HepG2 (cell line): ENCODE results near the gene GGNBP2. TPM values are rescaled to one million over a fixed set of nuclear protein-coding genes. Genes with fewer than 3 reads are reported as not detected.
A peak's percentile ranks its signal among the peaks of the same experiment; 100 is the strongest.

Experiments
- ARID4A ChIP-seq: sonication (generic); formaldehyde crosslinking; IDR thresholded peaks from 2 replicates; pipeline ENCODE4 v1.5.0; 2020; ENCODE audit warnings: mild to moderate bottlenecking, missing genetic modification reagents, borderline replicate concordance
- BCL3 ChIP-seq: sonication (generic); formaldehyde crosslinking; IDR thresholded peaks from 2 replicates; pipeline ENCODE4 v1.5.1; 2020; ENCODE audit warnings: mild to moderate bottlenecking, missing genetic modification reagents, moderate library complexity
- FOSL1 ChIP-seq: sonication (generic); formaldehyde crosslinking; IDR thresholded peaks from 2 replicates; pipeline ENCODE4 v1.9.0; 2021; ENCODE audit warnings: missing genetic modification reagents, borderline replicate concordance
- GPN1 ChIP-seq: sonication (generic); formaldehyde crosslinking; IDR thresholded peaks from 2 replicates; pipeline ENCODE4 v1.5.1; 2020; ENCODE audit warnings: missing genetic modification reagents, borderline replicate concordance
- KDM2A ChIP-seq: sonication (generic); formaldehyde crosslinking; IDR thresholded peaks from 2 replicates; pipeline ENCODE4 v1.4.0; 2020; ENCODE audit warnings: low read depth, missing genetic modification reagents, borderline replicate concordance
- KLF6 ChIP-seq: IDR thresholded peaks from 2 replicates; pipeline ENCODE4 v1.8.0; 2016; ENCODE audit warnings: missing biosample characterization, missing genetic modification reagents
- MXI1 ChIP-seq: IDR thresholded peaks from 3 replicates; pipeline ENCODE4 v1.6.1; 2012; ENCODE audit warnings: low read depth, low read length, inconsistent platforms, borderline replicate concordance
- PHF21A ChIP-seq: sonication (generic); formaldehyde crosslinking; IDR thresholded peaks from 2 replicates; pipeline ENCODE4 v1.5.0; 2020; ENCODE audit warnings: mild to moderate bottlenecking, missing genetic modification reagents
- PLRG1 ChIP-seq: fragments of 450-650 bp; conservative IDR thresholded peaks from 2 replicates; pipeline ENCODE4 v1.6.1; 2016
- POLR2AphosphoS5 ChIP-seq: IDR thresholded peaks from 2 replicates; pipeline ENCODE4 v1.6.1; 2012; ENCODE audit warnings: low read depth, low read length
- PRPF4 ChIP-seq: fragments of 200-400 bp; formaldehyde crosslinking; IDR thresholded peaks from 2 replicates; pipeline ENCODE4 v1.6.1; 2016; ENCODE audit warnings: low read length, low read depth; ENCODE audit not compliant: poor library complexity, severe bottlenecking
- REL ChIP-seq: sonication (generic); formaldehyde crosslinking; conservative IDR thresholded peaks from 2 replicates; pipeline ENCODE4 v1.8.0; 2022; ENCODE audit warnings: mild to moderate bottlenecking, missing genetic modification reagents, moderate library complexity
- RXRA ChIP-seq: sonication (generic); formaldehyde crosslinking; IDR thresholded peaks from 2 replicates; pipeline ENCODE4 v1.5.1; 2020; ENCODE audit warnings: missing genetic modification reagents
- SNRNP70 ChIP-seq: fragments of 200-400 bp; formaldehyde crosslinking; IDR thresholded peaks from 2 replicates; pipeline ENCODE4 v1.6.1; 2017; ENCODE audit warnings: mild to moderate bottlenecking, low read depth, low read length, moderate library complexity
- SOX6 ChIP-seq, 2 experiments: fragments of 450-650 bp in 1 of 2; sonication (generic) in 1 of 2; formaldehyde crosslinking in 1 of 2; IDR thresholded peaks; 2 replicates each; pipeline versions ENCODE4 v1.4.0 to v1.6.1; 2017 to 2020; ENCODE audit warnings: antibody characterized with exemption in 1 of 2, mild to moderate bottlenecking in 1 of 2, missing genetic modification reagents in 1 of 2
- TCF12 ChIP-seq, 2 experiments: fragments of 450-650 bp in 1 of 2; sonication (generic) in 1 of 2; formaldehyde crosslinking in 1 of 2; IDR thresholded peaks; 2 replicates each; pipeline versions ENCODE4 v1.6.1 to v1.8.0; 2017 to 2022; ENCODE audit warnings: antibody characterized with exemption in 1 of 2, mild to moderate bottlenecking in 1 of 2, missing genetic modification reagents in 1 of 2, moderate library complexity in 1 of 2
- ZBTB7B ChIP-seq: sonication (generic); formaldehyde crosslinking; IDR thresholded peaks from 2 replicates; pipeline ENCODE4 v1.4.0; 2020; ENCODE audit warnings: missing genetic modification reagents
- ZMAT3 ChIP-seq: sonication (generic); formaldehyde crosslinking; conservative IDR thresholded peaks from 2 replicates; pipeline ENCODE4 v1.7.0; 2021; ENCODE audit warnings: missing genetic modification reagents
- ZNF20 ChIP-seq: sonication (generic); formaldehyde crosslinking; IDR thresholded peaks from 2 replicates; pipeline ENCODE4 v1.4.0; 2020; ENCODE audit warnings: mild to moderate bottlenecking, moderate library complexity, missing genetic modification reagents
- ZNF503 ChIP-seq: sonication (generic); formaldehyde crosslinking; IDR thresholded peaks from 2 replicates; pipeline ENCODE4 v1.4.0; 2020; ENCODE audit warnings: missing genetic modification reagents
- polyA plus RNA-seq, 8 experiments: library from polyadenylated mRNA; depleted of rRNA in 3 of 8; stranded (reverse) in 7 of 8; unstranded in 1 of 8; fragments of >200 nt; fragmentation: Illumina TruSeq in 4 of 8; extraction: Trizol in 4 of 8; gene quantifications; 2 replicates each; pipeline versions ENCODE4 v1.2.1 to v1.2.3, GENCODE V29; 2011 to 2016; ENCODE audit warnings: low read depth in 4 of 8, missing spikeins in 1 of 8, mixed read lengths in 1 of 8; ENCODE audit not compliant: insufficient read depth in 1 of 8
- total RNA-seq, 5 experiments: library from RNA; depleted of rRNA; stranded (reverse); fragments of >200 nt; fragmentation: Illumina TruSeq; extraction: Trizol; gene quantifications; 2 replicates each; pipeline ENCODE4 v1.2.3, GENCODE V29; 2016; ENCODE audit warnings: low read depth in 1 of 5

GGNBP2 gene
- total and polyA plus RNA-seq, 2 of the 13 experiments (the other 11 are each of a cell fraction or from before 2014, with no cell fraction given): 53.3 to 84.2 TPM

- TF ChIP-seq ARID4A (peak; percentile 42), PLRG1 (no peak), FOSL1 (CRISPR knock-in tag) (no peak), POLR2AphosphoS5 (peak; percentile 66), SOX6 (IDR thresholded peaks at IDR 0.05) (no peak), SOX6 (CRISPR knock-in tag; IDR thresholded peaks at IDR 0.05) (no peak), MXI1 (peak; percentile 34; the same call in 1 of the 3 replicates), ZBTB7B (CRISPR knock-in tag) (no peak), PHF21A (CRISPR knock-in tag) (0 out of 2 replicates have a peak, but pooled peaks have one; percentile 32), REL (no peak), PRPF4 (no peak), ZNF20 (CRISPR knock-in tag) (no peak), ZMAT3 (CRISPR knock-in tag) (peak; percentile 64; the same call in 1 of the 2 replicates), SNRNP70 (no peak), GPN1 (CRISPR knock-in tag) (no peak), KLF6 (CRISPR knock-in tag) (no peak), RXRA (CRISPR knock-in tag) (no peak), KDM2A (CRISPR knock-in tag) (peak; percentile 98), TCF12 (IDR thresholded peaks at IDR 0.05) (no peak), TCF12 (CRISPR knock-in tag; IDR thresholded peaks at IDR 0.05) (no peak), ZNF503 (CRISPR knock-in tag) (no peak), BCL3 (CRISPR knock-in tag) (peak; percentile 41; the same call in 1 of the 2 replicates)
These were observed 47.0 kb downstream of the GGNBP2 start, which contains the start of gene DHRS11 (continued) for GRCh38 chr17:36591434-36592315.
